A673 (cell line): ENCODE results near the gene GDF7.
A peak's percentile ranks its signal among the peaks of the same experiment; 100 is the strongest.

Source experiments
- EZH2 ChIP-seq: fragments of 200-600 bp; sonication (generic); IDR thresholded peaks from 2 replicates; pipeline ENCODE4 v1.6.1; 2017; ENCODE audit warnings: borderline replicate concordance, low read depth, mild to moderate bottlenecking, mixed read lengths, antibody characterized with exemption, low read length; ENCODE audit not compliant: poor library complexity, severe bottlenecking
- TF ChIP-seq, protein P1 (sequence below): fragments of 300-800, 200-600 bp; sonication (generic); conservative IDR thresholded peaks from 2 replicates; pipeline ENCODE4 v1.5.1; 2017; ENCODE audit warnings: low read depth, mild to moderate bottlenecking, antibody characterized with exemption, low read length, moderate library complexity, mixed read lengths

DNA sequence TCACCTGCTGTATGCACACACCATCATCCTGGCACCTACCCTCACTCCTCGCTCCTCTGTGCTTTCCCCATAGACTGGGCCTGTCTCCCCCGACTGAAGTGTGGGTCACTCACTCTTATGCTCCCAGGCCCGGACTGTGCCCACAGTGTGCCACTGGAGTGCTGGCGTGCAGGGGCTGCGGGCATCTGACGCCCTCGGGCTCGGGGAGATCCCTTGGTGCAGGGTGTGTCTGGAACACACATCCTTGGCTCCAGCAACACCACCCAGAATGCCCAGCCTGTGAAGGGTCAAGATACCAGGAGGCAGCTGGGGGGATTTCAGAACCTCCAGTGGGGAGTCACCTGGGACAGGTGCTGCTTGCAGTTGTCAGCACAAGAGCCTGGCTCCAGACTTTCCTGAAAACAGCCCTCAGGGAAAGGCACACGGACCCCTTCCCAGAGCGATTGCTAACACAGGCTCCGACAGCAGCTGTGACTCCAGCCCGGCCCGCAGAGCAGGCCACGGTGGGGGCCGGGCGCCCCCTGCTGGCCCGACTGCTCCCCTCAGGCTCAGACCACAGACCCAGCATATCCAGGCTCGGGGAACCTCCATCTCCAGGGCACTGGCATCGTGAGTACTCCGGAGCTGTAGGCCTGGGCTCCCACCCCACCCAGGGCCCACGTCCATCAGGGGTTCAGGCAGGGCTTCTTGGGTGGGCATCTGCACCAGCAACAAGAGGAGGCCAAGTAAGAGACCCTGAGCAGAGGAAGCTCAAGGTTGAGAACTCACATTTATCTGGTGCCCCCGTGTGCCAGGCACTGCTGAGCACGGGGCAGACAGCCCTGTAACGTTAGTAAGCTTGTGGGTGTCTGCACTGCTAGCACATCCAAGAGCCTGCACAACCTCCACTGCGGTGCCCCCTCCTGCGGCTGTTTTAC is 24.6 kb upstream of the GDF7 start:
- TF ChIP-seq, protein P1, sequence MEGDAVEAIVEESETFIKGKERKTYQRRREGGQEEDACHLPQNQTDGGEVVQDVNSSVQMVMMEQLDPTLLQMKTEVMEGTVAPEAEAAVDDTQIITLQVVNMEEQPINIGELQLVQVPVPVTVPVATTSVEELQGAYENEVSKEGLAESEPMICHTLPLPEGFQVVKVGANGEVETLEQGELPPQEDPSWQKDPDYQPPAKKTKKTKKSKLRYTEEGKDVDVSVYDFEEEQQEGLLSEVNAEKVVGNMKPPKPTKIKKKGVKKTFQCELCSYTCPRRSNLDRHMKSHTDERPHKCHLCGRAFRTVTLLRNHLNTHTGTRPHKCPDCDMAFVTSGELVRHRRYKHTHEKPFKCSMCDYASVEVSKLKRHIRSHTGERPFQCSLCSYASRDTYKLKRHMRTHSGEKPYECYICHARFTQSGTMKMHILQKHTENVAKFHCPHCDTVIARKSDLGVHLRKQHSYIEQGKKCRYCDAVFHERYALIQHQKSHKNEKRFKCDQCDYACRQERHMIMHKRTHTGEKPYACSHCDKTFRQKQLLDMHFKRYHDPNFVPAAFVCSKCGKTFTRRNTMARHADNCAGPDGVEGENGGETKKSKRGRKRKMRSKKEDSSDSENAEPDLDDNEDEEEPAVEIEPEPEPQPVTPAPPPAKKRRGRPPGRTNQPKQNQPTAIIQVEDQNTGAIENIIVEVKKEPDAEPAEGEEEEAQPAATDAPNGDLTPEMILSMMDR, result peak; percentile 95
- TF ChIP-seq EZH2, result no peak
